K562 (cell line): ENCODE measurements around the gene MELK. TPM values are rescaled to one million over a fixed set of nuclear protein-coding genes. Genes with fewer than 3 reads are reported as not detected.

Experiments used
- ATAC-seq: fragments of 200-7000 bp; cut with Tn5 transposase; 3 replicates; pipeline ENCODE4 v1.9.1; 2020; ENCODE audit warnings: moderate library complexity
- BruUV-seq: library from RNA; stranded (reverse); fragments of 400-500 nt; replicated peaks from 2 replicates; lab custom pipeline; 2021; lab: Mats Ljungman, UMichigan
- CTCF ChIA-PET: fragments of 300-600 bp; formaldehyde crosslinking; extraction: SDS; loops from one replicate; lab custom pipeline; 2021; ENCODE audit warnings: low intra/inter-chr PET ratio; lab: Yijun Ruan, JAX
- POLR2A ChIA-PET: fragments of 300-600, 350-650 bp; sonication (Branson Sonifier 250); formaldehyde crosslinking; extraction: SDS; loops from one replicate; lab custom pipeline; 2021; ENCODE audit warnings: antibody characterized with exemption, inconsistent platforms; lab: Yijun Ruan, JAX
- DNase-seq, 4 experiments: peaks; one replicate each; pipeline versions ENCODE4 v3.0.0 to v3.0.0-alpha.2; 2011 to 2018; ENCODE audit warnings: low spot score in 3 of 4, mixed read lengths in 3 of 4; ENCODE audit errors: extremely low read depth in 1 of 4
- FAIRE-seq: peaks from 2 replicates; lab custom pipeline; 2011; peaks lifted over from hg19 to GRCh38; lab: Jason Lieb, UNC
- H2AFZ ChIP-seq: 2 replicates; pipeline ENCODE4 v1.6.0; 2011; ENCODE audit warnings: low read depth, low read length, control low read depth, inconsistent platforms
- H3K27ac ChIP-seq: fragments of 200-600 bp; 3 replicates; pipeline ENCODE4 v1.8.0; 2011; ENCODE audit warnings: low read depth, mild to moderate bottlenecking, control low read depth, inconsistent platforms, low read length, moderate library complexity, mixed read lengths; ENCODE audit errors: extremely low read depth
- H3K27me3 ChIP-seq, 2 experiments: fragments of 300-600 bp in 1 of 2; 2 replicates in 1 of 2; 3 replicates in 1 of 2; pipeline versions ENCODE4 v1.6.0 to v1.8.0; 2011; ENCODE audit warnings: inconsistent platforms in 2 of 2, low read length in 2 of 2, mild to moderate bottlenecking in 1 of 2, mixed read lengths in 1 of 2, moderate library complexity in 1 of 2; ENCODE audit not compliant: control insufficient read depth in 2 of 2, insufficient read depth in 2 of 2
- H3K36me3 ChIP-seq: fragments of 300-600 bp; 3 replicates; pipeline ENCODE4 v1.8.0; 2011; ENCODE audit warnings: mild to moderate bottlenecking, low read length, inconsistent platforms; ENCODE audit not compliant: control insufficient read depth, insufficient read depth
- H3K4me1 ChIP-seq, 2 experiments: fragments of 200-600 bp in 1 of 2; replicated peaks in 1 of 2; 2 replicates in 1 of 2; 3 replicates in 1 of 2; pipeline versions ENCODE4 v1.5.1 to v1.8.0; 2011; ENCODE audit warnings: inconsistent platforms in 2 of 2, low read length in 2 of 2, mild to moderate bottlenecking in 1 of 2, mixed read lengths in 1 of 2, moderate library complexity in 1 of 2; ENCODE audit not compliant: control insufficient read depth in 2 of 2, insufficient read depth in 2 of 2
- H3K4me2 ChIP-seq: 2 replicates; pipeline ENCODE4 v1.6.1; 2011; ENCODE audit warnings: low read length, control low read depth, inconsistent platforms, mixed read lengths; ENCODE audit not compliant: insufficient read depth
- H3K4me3 ChIP-seq: fragments of 200-600 bp; sonication (generic), shearing (Covaris generic); 2 replicates; pipeline ENCODE4 v1.5.1; 2016; ENCODE audit warnings: control low read depth, inconsistent platforms
- H3K79me2 ChIP-seq: fragments of 200-600 bp; 3 replicates; pipeline ENCODE4 v1.8.0; 2011; ENCODE audit warnings: low read length, inconsistent platforms; ENCODE audit not compliant: control insufficient read depth, insufficient read depth
- H3K9ac ChIP-seq, 2 experiments: 2 replicates each; pipeline versions ENCODE4 v1.6.0 to v1.6.1; 2011; ENCODE audit warnings: low read depth in 2 of 2, low read length in 2 of 2, control low read depth in 1 of 2, inconsistent platforms in 1 of 2, mild to moderate bottlenecking in 1 of 2, mixed read lengths in 1 of 2; ENCODE audit not compliant: insufficient read depth in 1 of 2
- H3K9me1 ChIP-seq: one replicate; pipeline ENCODE4 v1.6.0; 2011; ENCODE audit warnings: inconsistent platforms, mild to moderate bottlenecking, low read length, moderate library complexity; ENCODE audit not compliant: control insufficient read depth, insufficient read depth
- H3K9me3 ChIP-seq: replicated peaks from 2 replicates; pipeline ENCODE4 v1.5.1; 2011; ENCODE audit warnings: low read depth, low read length, inconsistent platforms; ENCODE audit not compliant: control insufficient read depth, insufficient read depth
- H4K20me1 ChIP-seq: replicated peaks from 2 replicates; pipeline ENCODE4 v1.6.1; 2011; ENCODE audit warnings: low read length, inconsistent platforms, mixed read lengths; ENCODE audit not compliant: control insufficient read depth, insufficient read depth
- POLR3A ChIP-seq: IDR thresholded peaks from 2 replicates; pipeline ENCODE4 v1.6.1; 2011; ENCODE audit warnings: borderline replicate concordance, mild to moderate bottlenecking, moderate library complexity; ENCODE audit not compliant: insufficient read length, insufficient read depth; ENCODE audit errors: extremely low read depth
- SIN3B ChIP-seq: fragments of 450-650 bp; IDR thresholded peaks from 2 replicates; pipeline ENCODE4 v1.6.1; 2017; ENCODE audit warnings: low read depth, mild to moderate bottlenecking, moderate library complexity
- ZNF354B ChIP-seq: fragments of 250-450 bp; sonication (Bioruptor Pico); IDR thresholded peaks from 2 replicates; pipeline ENCODE4 v1.4.0; 2020
- WGBS: fragments of 100-300 bp; shearing (Covaris generic); methylation state at CpG from one replicate; pipeline ENCODE4 v1.1.6; 2016; ENCODE audit warnings: low coverage, mixed read lengths; ENCODE audit not compliant: insufficient coverage; ENCODE audit errors: missing lambda C conversion rate; 5-methylcytosine and 5-hydroxymethylcytosine counted together
- in situ Hi-C: fragments of 300-500 bp; cut with MboI; formaldehyde crosslinking; loops from 4 replicates; pipeline ENCODE4 v1.15.0; 2018; ENCODE audit warnings: inconsistent platforms, mixed read lengths
- intact Hi-C: fragments of 100-400 bp; cut with micrococcal nuclease; formaldehyde crosslinking; loops from 2 replicates; pipeline ENCODE4 v1.14.2; 2022
- polyA plus RNA-seq, 8 experiments: library from polyadenylated mRNA; depleted of rRNA in 4 of 8; stranded (reverse) in 5 of 8; unstranded in 3 of 8; fragments of >200 nt; fragmentation: Nextera tagmentation in 2 of 8; fragmentation: Illumina TruSeq in 1 of 8; extraction: Ambion mirVana in 2 of 8; extraction: Trizol in 1 of 8; gene quantifications; 2 replicates each; pipeline versions ENCODE4 v1.2.1 to v1.2.3, GENCODE V29; 2011 to 2014; ENCODE audit warnings: inconsistent platforms in 1 of 8, missing spikeins in 1 of 8
- total RNA-seq, 7 experiments: library from RNA; depleted of rRNA in 6 of 7; stranded (reverse); fragments of >200 nt in 6 of 7; fragmentation: Illumina TruSeq in 2 of 7; extraction: Trizol in 2 of 7; gene quantifications; 2 replicates each; pipeline versions ENCODE4 v1.2.1 to v1.2.3, GENCODE V29; 2011 to 2021; ENCODE audit warnings: low replicate concordance in 1 of 7
- TF ChIP-seq, protein P1 (sequence below): IDR thresholded peaks from 2 replicates; pipeline ENCODE4 v1.6.1; 2011; ENCODE audit warnings: borderline replicate concordance, low read depth, mild to moderate bottlenecking, moderate library complexity, low read length; ENCODE audit not compliant: insufficient read depth, poor library complexity, severe bottlenecking
- TF ChIP-seq, protein P2 (sequence below), 2 experiments: fragments of 450-650 bp; IDR thresholded peaks; 2 replicates each; pipeline ENCODE4 v1.6.1; 2016; ENCODE audit warnings: mild to moderate bottlenecking in 2 of 2, borderline replicate concordance in 1 of 2, low read depth in 1 of 2, moderate library complexity in 1 of 2
- TF ChIP-seq, protein P3 (sequence below): sonication (generic); formaldehyde crosslinking; IDR thresholded peaks from 2 replicates; pipeline ENCODE4 v1.8.1; 2022; ENCODE audit warnings: missing genetic modification reagents
- TF ChIP-seq, protein P4 (sequence below): fragments of 250-450 bp; sonication (Bioruptor Pico); IDR thresholded peaks from 2 replicates; pipeline ENCODE4 v1.6.1; 2021; ENCODE audit warnings: mild to moderate bottlenecking
- TF ChIP-seq, protein P5 (sequence below): sonication (generic); formaldehyde crosslinking; IDR thresholded peaks from 2 replicates; pipeline ENCODE4 v1.8.0; 2022; ENCODE audit warnings: mild to moderate bottlenecking, missing genetic modification reagents

Gene MELK
- total and polyA plus RNA-seq, 9 of the 15 experiments (the other 6 are each of a cell fraction or from before 2014, with no cell fraction given), result 33.3 to 57.3 (median 43.8) TPM

DNA sequence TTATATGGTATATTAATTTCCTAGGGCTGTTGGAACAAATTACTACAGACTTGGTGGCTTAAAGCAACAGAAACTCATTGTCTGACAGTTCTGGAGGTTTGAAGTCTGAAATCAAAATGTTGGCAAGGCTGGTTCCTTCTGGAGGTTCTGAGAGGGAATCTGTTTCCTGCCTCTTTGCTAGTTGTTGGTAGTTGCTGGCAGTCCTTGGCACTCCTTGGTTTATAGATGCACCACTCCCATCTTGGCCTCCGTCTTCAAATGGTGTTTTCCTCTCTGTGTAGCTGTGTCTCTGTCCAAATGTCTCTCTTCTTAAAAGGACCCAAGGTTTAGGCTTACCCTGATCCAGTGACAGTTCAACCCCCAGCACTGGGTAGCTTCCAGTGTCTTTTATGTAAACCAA lies 17.5 kb downstream of the MELK start:
- no peaks in the 10 kb centered on the region for H3K4me1 ChIP-seq
- ATAC-seq, result no peak
- no peak overlapping the region for H2AFZ ChIP-seq
- H3K4me3 ChIP-seq, result no peak overlapping the region
- in situ Hi-C loops (no loop called here), intact Hi-C loops (no loop called here)
- H3K9me1 ChIP-seq, result no peaks in the 10 kb centered on the region
- H3K27me3 ChIP-seq, result no peaks in the 10 kb centered on the region
- H3K4me2 ChIP-seq, result no peak overlapping the region
- no peak overlapping the region for H3K9ac ChIP-seq
- no peak for DNase-seq
- no peaks in the 10 kb centered on the region for H4K20me1 ChIP-seq
- no peaks in the 10 kb centered on the region for H3K79me2 ChIP-seq
- H3K9me3 ChIP-seq, result no peaks in the 10 kb centered on the region
- TSS peak; percentile 11 for BruUV-seq
- H3K36me3 ChIP-seq, result peaks cover 54% of the 10 kb centered on the region; the same call in 1 of the 3 replicates
- no peak for FAIRE-seq
- CTCF ChIA-PET, result no interaction called here
- POLR2A ChIA-PET, result no interaction called here
- 100% methylated on average over 1 of the region's 1 CpG for WGBS
- H3K27ac ChIP-seq, result no peak overlapping the region
- TF ChIP-seq POLR3A (no peak), ZNF354B (CRISPR knock-in tag) (no peak), SIN3B (no peak)
- TF ChIP-seq, protein P1, sequence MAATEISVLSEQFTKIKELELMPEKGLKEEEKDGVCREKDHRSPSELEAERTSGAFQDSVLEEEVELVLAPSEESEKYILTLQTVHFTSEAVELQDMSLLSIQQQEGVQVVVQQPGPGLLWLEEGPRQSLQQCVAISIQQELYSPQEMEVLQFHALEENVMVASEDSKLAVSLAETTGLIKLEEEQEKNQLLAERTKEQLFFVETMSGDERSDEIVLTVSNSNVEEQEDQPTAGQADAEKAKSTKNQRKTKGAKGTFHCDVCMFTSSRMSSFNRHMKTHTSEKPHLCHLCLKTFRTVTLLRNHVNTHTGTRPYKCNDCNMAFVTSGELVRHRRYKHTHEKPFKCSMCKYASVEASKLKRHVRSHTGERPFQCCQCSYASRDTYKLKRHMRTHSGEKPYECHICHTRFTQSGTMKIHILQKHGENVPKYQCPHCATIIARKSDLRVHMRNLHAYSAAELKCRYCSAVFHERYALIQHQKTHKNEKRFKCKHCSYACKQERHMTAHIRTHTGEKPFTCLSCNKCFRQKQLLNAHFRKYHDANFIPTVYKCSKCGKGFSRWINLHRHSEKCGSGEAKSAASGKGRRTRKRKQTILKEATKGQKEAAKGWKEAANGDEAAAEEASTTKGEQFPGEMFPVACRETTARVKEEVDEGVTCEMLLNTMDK, result no peak
- TF ChIP-seq, protein P2, sequence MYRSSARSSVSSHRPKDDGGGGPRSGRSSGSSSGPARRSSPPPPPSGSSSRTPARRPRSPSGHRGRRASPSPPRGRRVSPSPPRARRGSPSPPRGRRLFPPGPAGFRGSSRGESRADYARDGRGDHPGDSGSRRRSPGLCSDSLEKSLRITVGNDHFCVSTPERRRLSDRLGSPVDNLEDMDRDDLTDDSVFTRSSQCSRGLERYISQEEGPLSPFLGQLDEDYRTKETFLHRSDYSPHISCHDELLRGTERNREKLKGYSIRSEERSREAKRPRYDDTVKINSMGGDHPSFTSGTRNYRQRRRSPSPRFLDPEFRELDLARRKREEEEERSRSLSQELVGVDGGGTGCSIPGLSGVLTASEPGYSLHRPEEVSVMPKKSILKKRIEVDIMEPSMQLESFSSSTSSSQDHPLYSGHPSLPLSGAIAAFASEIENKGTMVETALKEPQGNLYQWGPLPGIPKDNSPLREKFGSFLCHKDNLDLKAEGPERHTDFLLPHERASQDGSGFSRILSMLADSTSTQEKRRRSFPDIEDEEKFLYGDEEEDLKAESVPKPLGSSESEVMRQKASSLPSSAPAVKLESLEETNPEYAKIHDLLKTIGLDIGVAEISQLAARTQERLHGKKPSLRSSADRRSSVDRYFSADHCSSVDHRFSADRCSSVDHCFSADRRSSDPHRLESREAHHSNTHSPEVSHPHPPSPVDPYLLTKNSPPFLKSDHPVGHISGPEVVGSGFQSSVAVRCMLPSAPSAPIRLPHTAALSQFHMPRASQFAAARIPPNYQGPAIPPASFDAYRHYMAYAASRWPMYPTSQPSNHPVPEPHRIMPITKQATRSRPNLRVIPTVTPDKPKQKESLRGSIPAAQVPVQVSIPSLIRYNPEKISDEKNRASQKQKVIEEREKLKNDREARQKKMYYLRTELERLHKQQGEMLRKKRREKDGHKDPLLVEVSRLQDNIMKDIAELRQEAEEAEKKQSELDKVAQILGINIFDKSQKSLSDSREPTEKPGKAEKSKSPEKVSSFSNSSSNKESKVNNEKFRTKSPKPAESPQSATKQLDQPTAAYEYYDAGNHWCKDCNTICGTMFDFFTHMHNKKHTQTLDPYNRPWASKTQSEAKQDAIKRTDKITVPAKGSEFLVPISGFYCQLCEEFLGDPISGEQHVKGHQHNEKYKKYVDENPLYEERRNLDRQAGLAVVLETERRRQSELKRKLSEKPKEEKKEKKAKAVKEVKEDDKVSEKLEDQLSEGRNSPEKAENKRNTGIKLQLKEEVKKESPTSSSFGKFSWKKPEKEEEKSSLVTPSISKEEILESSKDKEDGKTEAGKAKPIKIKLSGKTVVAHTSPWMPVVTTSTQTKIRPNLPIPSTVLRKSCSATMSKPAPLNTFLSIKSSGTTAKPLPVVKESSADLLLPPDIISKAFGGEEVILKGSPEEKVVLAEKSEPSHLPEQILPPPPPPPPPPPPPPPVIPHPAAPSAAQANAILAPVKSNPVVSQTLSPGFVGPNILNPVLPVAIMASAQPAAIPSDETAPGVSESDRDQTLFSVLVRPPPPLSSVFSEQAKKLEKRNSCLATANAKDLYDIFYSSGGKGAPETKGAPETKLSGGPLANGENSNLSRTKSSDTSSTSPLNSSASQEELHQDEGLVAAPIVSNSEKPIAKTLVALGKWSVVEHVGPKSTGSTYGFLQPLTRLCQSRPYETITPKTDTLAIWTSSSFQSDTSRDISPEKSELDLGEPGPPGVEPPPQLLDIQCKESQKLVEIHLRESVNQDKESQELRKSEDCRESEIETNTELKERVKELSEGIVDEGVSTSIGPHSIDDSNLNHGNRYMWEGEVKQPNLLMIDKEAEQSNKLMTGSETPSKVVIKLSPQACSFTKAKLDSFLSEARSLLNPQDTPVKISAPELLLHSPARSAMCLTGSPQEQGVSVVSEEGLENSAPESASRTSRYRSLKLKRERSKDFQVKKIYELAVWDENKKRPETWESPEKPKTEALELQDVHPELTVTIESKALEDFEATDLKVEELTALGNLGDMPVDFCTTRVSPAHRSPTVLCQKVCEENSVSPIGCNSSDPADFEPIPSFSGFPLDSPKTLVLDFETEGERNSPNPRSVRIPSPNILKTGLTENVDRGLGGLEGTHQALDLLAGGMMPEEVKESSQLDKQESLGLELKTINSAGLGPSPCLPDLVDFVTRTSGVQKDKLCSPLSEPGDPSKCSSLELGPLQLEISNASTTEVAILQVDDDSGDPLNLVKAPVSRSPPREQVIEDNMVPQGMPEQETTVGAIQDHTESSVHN (IDR thresholded peaks at IDR 0.05; ENCODE audit: borderline replicate concordance in 1 of 2, low read depth in 1 of 2), result no peak
- TF ChIP-seq, protein P3, sequence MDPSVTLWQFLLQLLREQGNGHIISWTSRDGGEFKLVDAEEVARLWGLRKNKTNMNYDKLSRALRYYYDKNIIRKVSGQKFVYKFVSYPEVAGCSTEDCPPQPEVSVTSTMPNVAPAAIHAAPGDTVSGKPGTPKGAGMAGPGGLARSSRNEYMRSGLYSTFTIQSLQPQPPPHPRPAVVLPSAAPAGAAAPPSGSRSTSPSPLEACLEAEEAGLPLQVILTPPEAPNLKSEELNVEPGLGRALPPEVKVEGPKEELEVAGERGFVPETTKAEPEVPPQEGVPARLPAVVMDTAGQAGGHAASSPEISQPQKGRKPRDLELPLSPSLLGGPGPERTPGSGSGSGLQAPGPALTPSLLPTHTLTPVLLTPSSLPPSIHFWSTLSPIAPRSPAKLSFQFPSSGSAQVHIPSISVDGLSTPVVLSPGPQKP, result no peak
- TF ChIP-seq, protein P4, sequence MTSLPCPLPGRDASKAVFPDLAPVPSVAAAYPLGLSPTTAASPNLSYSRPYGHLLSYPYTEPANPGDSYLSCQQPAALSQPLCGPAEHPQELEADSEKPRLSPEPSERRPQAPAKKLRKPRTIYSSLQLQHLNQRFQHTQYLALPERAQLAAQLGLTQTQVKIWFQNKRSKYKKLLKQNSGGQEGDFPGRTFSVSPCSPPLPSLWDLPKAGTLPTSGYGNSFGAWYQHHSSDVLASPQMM (CRISPR knock-in tag), result no peak
- TF ChIP-seq, protein P5, sequence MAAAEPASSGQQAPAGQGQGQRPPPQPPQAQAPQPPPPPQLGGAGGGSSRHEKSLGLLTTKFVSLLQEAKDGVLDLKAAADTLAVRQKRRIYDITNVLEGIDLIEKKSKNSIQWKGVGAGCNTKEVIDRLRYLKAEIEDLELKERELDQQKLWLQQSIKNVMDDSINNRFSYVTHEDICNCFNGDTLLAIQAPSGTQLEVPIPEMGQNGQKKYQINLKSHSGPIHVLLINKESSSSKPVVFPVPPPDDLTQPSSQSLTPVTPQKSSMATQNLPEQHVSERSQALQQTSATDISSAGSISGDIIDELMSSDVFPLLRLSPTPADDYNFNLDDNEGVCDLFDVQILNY, result no peak
